SK-N-SH treated with all-trans-retinoic acid at 6 μM for 48 hours (cell line): ENCODE results near the gene SULT1C4.

Experiments
- CREB5 ChIP-seq: fragments of 250-450 bp; sonication (Bioruptor Pico); IDR thresholded peaks from 2 replicates; pipeline ENCODE4 v1.5.1; 2020; ENCODE audit warnings: low read depth, mild to moderate bottlenecking, moderate library complexity
- CSDC2 ChIP-seq: fragments of 250-450 bp; sonication (Bioruptor Pico); IDR thresholded peaks from 2 replicates; pipeline ENCODE4 v1.5.0; 2020; ENCODE audit warnings: mild to moderate bottlenecking, moderate library complexity
- CSRNP3 ChIP-seq: fragments of 250-450 bp; sonication (Bioruptor Pico); IDR thresholded peaks from 2 replicates; pipeline ENCODE4 v1.5.1; 2021; ENCODE audit warnings: mild to moderate bottlenecking, moderate library complexity
- ESRRG ChIP-seq: fragments of 250-450 bp; sonication (Bioruptor Pico); IDR thresholded peaks from 2 replicates; pipeline ENCODE4 v1.6.1; 2021; ENCODE audit warnings: mild to moderate bottlenecking
- GLIS3 ChIP-seq: fragments of 250-450 bp; sonication (Bioruptor Pico); IDR thresholded peaks from 2 replicates; pipeline ENCODE4 v1.5.0; 2020; ENCODE audit warnings: mild to moderate bottlenecking, moderate library complexity
- ISL1 ChIP-seq: fragments of 250-450 bp; sonication (Bioruptor Pico); IDR thresholded peaks from 2 replicates; pipeline ENCODE4 v2.1.2; 2022; ENCODE audit warnings: mild to moderate bottlenecking, moderate library complexity
- OSR1 ChIP-seq: fragments of 250-450 bp; sonication (Bioruptor Pico); IDR thresholded peaks from 2 replicates; pipeline ENCODE4 v1.8.0; 2022; ENCODE audit warnings: moderate library complexity, mild to moderate bottlenecking, inconsistent platforms
- PATZ1 ChIP-seq: fragments of 250-450 bp; sonication (Bioruptor Pico); IDR thresholded peaks from 2 replicates; pipeline ENCODE4 v1.8.0; 2020; ENCODE audit warnings: mild to moderate bottlenecking, moderate library complexity, borderline replicate concordance
- POU6F1 ChIP-seq: fragments of 250-450 bp; sonication (Bioruptor Pico); IDR thresholded peaks from 2 replicates; pipeline ENCODE4 v1.8.0; 2021; ENCODE audit warnings: low read depth, mild to moderate bottlenecking, moderate library complexity, borderline replicate concordance
- PPARA ChIP-seq: fragments of 250-450 bp; sonication (Bioruptor Pico); IDR thresholded peaks from 2 replicates; pipeline ENCODE4 v1.5.0; 2020; ENCODE audit warnings: mild to moderate bottlenecking, borderline replicate concordance
- RARB ChIP-seq: fragments of 250-450 bp; sonication (Bioruptor Pico); IDR thresholded peaks from 2 replicates; pipeline ENCODE4 v1.8.0; 2021; ENCODE audit warnings: mild to moderate bottlenecking, moderate library complexity
- SNAI2 ChIP-seq: fragments of 250-450 bp; sonication (Bioruptor Pico); IDR thresholded peaks from 2 replicates; pipeline ENCODE4 v1.5.0; 2020; ENCODE audit warnings: mild to moderate bottlenecking, moderate library complexity
- TCF4 ChIP-seq: fragments of 250-450 bp; sonication (Bioruptor Pico); IDR thresholded peaks from 2 replicates; pipeline ENCODE4 v1.8.0; 2021; ENCODE audit warnings: mild to moderate bottlenecking, moderate library complexity, borderline replicate concordance
- ZNF70 ChIP-seq: fragments of 450-650 bp; formaldehyde crosslinking; IDR thresholded peaks from 2 replicates; pipeline ENCODE4 v1.5.0; 2020; ENCODE audit warnings: mild to moderate bottlenecking, moderate library complexity

GRCh38 chr2:108351889-108352288 is 25.9 kb upstream of the SULT1C4 start:
- TF ChIP-seq ZNF70 (CRISPR knock-in tag) = no peak
- no peak for TF ChIP-seq PATZ1
- TF ChIP-seq CSRNP3 = no peak
- no peak for TF ChIP-seq GLIS3 (CRISPR knock-in tag)
- TF ChIP-seq ISL1 (CRISPR knock-in tag) = no peak
- no peak for TF ChIP-seq CSDC2 (CRISPR knock-in tag)
- no peak for TF ChIP-seq TCF4
- TF ChIP-seq ESRRG (CRISPR knock-in tag) = no peak
- no peak for TF ChIP-seq POU6F1 (CRISPR knock-in tag)
- TF ChIP-seq RARB (CRISPR knock-in tag) = no peak
- no peak for TF ChIP-seq OSR1 (CRISPR knock-in tag)
- TF ChIP-seq SNAI2 (CRISPR knock-in tag) = no peak
- TF ChIP-seq CREB5 = no peak
- TF ChIP-seq PPARA (CRISPR knock-in tag) = no peak
